HEK293 (cell line): ENCODE results near the gene GMDS.

ENCODE experiments used
- BCL11A ChIP-seq: fragments of 450-650 bp; formaldehyde crosslinking; IDR thresholded peaks from 2 replicates; pipeline ENCODE4 v1.5.1; 2016; ENCODE audit warnings: low read depth, missing biosample characterization, missing genetic modification characterization
- CTCF ChIP-seq: fragments of 450-650 bp; formaldehyde crosslinking; IDR thresholded peaks from 2 replicates; pipeline ENCODE4 v1.5.1; 2016; ENCODE audit warnings: missing biosample characterization, missing genetic modification characterization
- KLF10 ChIP-seq: fragments of 450-650 bp; IDR thresholded peaks from 2 replicates; pipeline ENCODE4 v1.5.1; 2018; ENCODE audit warnings: missing biosample characterization, mild to moderate bottlenecking, missing genetic modification characterization
- SETDB1 ChIP-seq: IDR thresholded peaks from one replicate; pipeline ENCODE4 v1.6.1; 2017; ENCODE audit warnings: mild to moderate bottlenecking, low read length, moderate library complexity, mixed read lengths; ENCODE audit not compliant: insufficient read length
- ZBTB20 ChIP-seq: fragments of 450-650 bp; formaldehyde crosslinking; IDR thresholded peaks from 2 replicates; pipeline ENCODE4 v1.5.1; 2016; ENCODE audit warnings: missing biosample characterization, missing genetic modification characterization
- ZBTB7A ChIP-seq: fragments of 450-650 bp; formaldehyde crosslinking; IDR thresholded peaks from 2 replicates; pipeline ENCODE4 v1.5.1; 2016; ENCODE audit warnings: low read depth, missing biosample characterization, missing genetic modification characterization
- ZNF112 ChIP-seq: fragments of 450-650 bp; formaldehyde crosslinking; IDR thresholded peaks from 2 replicates; pipeline ENCODE4 v1.5.0; 2017; ENCODE audit warnings: missing biosample characterization, missing genetic modification characterization
- ZNF133 ChIP-seq: fragments of 450-650 bp; formaldehyde crosslinking; IDR thresholded peaks from 2 replicates; pipeline ENCODE4 v1.5.1; 2016; ENCODE audit warnings: missing biosample characterization, missing genetic modification characterization
- ZNF211 ChIP-seq: fragments of 450-650 bp; formaldehyde crosslinking; IDR thresholded peaks from 2 replicates; pipeline ENCODE4 v1.5.1; 2016; ENCODE audit warnings: low read depth, missing biosample characterization, missing genetic modification characterization
- ZNF335 ChIP-seq: fragments of 450-650 bp; formaldehyde crosslinking; conservative IDR thresholded peaks from 2 replicates; pipeline ENCODE4 v1.5.1; 2016; ENCODE audit warnings: missing biosample characterization, missing genetic modification characterization
- ZNF660 ChIP-seq: fragments of 450-650 bp; IDR thresholded peaks from 2 replicates; pipeline ENCODE4 v1.5.1; 2018; ENCODE audit warnings: missing biosample characterization, mild to moderate bottlenecking, missing genetic modification characterization
- ZNF707 ChIP-seq: fragments of 450-650 bp; formaldehyde crosslinking; IDR thresholded peaks from 2 replicates; pipeline ENCODE4 v1.5.1; 2016; ENCODE audit warnings: missing biosample characterization, missing genetic modification characterization

GRCh38 chr6:2114100-2114499 lies 131.3 kb downstream of the GMDS start:
- TF ChIP-seq ZNF133 (tag by site-specific recombination) = no peak
- no peak for TF ChIP-seq ZBTB20 (tag by site-specific recombination)
- TF ChIP-seq ZNF660 (tag by site-specific recombination) = no peak
- TF ChIP-seq ZNF112 = no peak
- no peak for TF ChIP-seq ZBTB7A (tag by site-specific recombination)
- TF ChIP-seq CTCF (tag by site-specific recombination) = no peak
- TF ChIP-seq ZNF211 (tag by site-specific recombination) = no peak
- TF ChIP-seq ZNF335 (tag by site-specific recombination) = no peak
- no peak for TF ChIP-seq KLF10 (tag by site-specific recombination)
- TF ChIP-seq BCL11A (tag by site-specific recombination) = no peak
- TF ChIP-seq SETDB1 = no peak
- TF ChIP-seq ZNF707 = no peak
